Naive B cell (primary cell): ENCODE data around the gene IPPK. TPM values are rescaled to one million over a fixed set of nuclear protein-coding genes. Genes with fewer than 3 reads are reported as not detected.
"Not testable (repeated sequence)": the region's sequence is repeated elsewhere in the genome, so short reads cannot be mapped to it uniquely, and the experiment has no call there.

ENCODE experiments used
- ATAC-seq, 2 donors: fragments of 150-1000 bp; cut with Tn5 transposase; 2 replicates each; pipeline ENCODE4 v1.10.0; 2021; ENCODE audit warnings: low read depth in 2 of 2, mild to moderate bottlenecking in 2 of 2, moderate library complexity in 2 of 2
- DNase-seq: peaks from one replicate; pipeline ENCODE4 v3.0.0; 2022
- H3K27ac Mint-ChIP-seq, 6 donors: one replicate each; pipeline ENCODE4 v1.8.0; 2020 to 2022; ENCODE audit warnings: mild to moderate bottlenecking in 6 of 6, mixed read lengths in 6 of 6, moderate library complexity in 5 of 6, inconsistent platforms in 2 of 6
- H3K27me3 Mint-ChIP-seq, 3 donors: one replicate each; pipeline ENCODE4 v1.8.0; 2021 to 2022; ENCODE audit warnings: mixed read lengths in 3 of 3, mild to moderate bottlenecking in 1 of 3
- H3K36me3 Mint-ChIP-seq, 2 donors: one replicate each; pipeline ENCODE4 v1.8.0; 2020 to 2022; ENCODE audit warnings: mixed read lengths in 2 of 2, inconsistent platforms in 1 of 2, mild to moderate bottlenecking in 1 of 2
- H3K4me1 Mint-ChIP-seq, 3 donors: one replicate each; pipeline ENCODE4 v1.8.0; 2020 to 2022; ENCODE audit warnings: mixed read lengths in 3 of 3, inconsistent platforms in 1 of 3, mild to moderate bottlenecking in 1 of 3, moderate library complexity in 1 of 3
- H3K4me3 Mint-ChIP-seq, 8 donors: one replicate each; pipeline ENCODE4 v1.8.0; 2020 to 2022; ENCODE audit warnings: mild to moderate bottlenecking in 8 of 8, mixed read lengths in 8 of 8, moderate library complexity in 8 of 8, inconsistent platforms in 2 of 8
- H3K9me3 Mint-ChIP-seq, 7 donors: one replicate each; pipeline ENCODE4 v1.8.0; 2020 to 2022; ENCODE audit warnings: mixed read lengths in 7 of 7, mild to moderate bottlenecking in 5 of 7, inconsistent platforms in 2 of 7, moderate library complexity in 1 of 7
- polyA plus RNA-seq, 6 donors: library from polyadenylated mRNA; unstranded; fragments of 300-500 nt; fragmentation: Illumina TruSeq; gene quantifications; one replicate each; pipeline ENCODE4 v1.2.3, GENCODE V29; 2021; ENCODE audit warnings: low read depth in 6 of 6

The IPPK gene
- polyA plus RNA-seq, 6 donors from 2014 or later = 4.1 to 12.8 (median 6.1) TPM

- DNase-seq = no peak
- Mint-ChIP-seq H3K9me3 (peaks cover 0 to 4% (median 4%) of the 10 kb centered on the region in 7 donors), H3K27ac (no peak overlapping the region), H3K4me1 (peaks cover 0 to 2% (median 0%) of the 10 kb centered on the region in 3 donors), H3K36me3 (peaks cover 9 to 15% of the 10 kb centered on the region in 2 donors), H3K27me3 (no peaks in the 10 kb centered on the region), H3K4me3 (no peak overlapping the region)
- no peak for ATAC-seq
Measured at GRCh38 chr9:92598382-92598781, 71.5 kb downstream of the IPPK start.

GRCh38 chr9:92595930-92596329, 74.0 kb downstream of the IPPK start:
- Mint-ChIP-seq H3K9me3 (no peaks in the 10 kb centered on the region), H3K4me1 (no peaks in the 10 kb centered on the region), H3K27me3 (no peaks in the 10 kb centered on the region), H3K4me3 (no peak overlapping the region), H3K27ac (no peak overlapping the region), H3K36me3 (no peaks in the 10 kb centered on the region)
- no peak for DNase-seq
- no peak for ATAC-seq

GRCh38 chr9:92595075-92595474, 74.9 kb downstream of the IPPK start:
- H3K36me3 Mint-ChIP-seq, H3K27ac Mint-ChIP-seq, ATAC-seq, DNase-seq, H3K27me3 Mint-ChIP-seq, H3K4me3 Mint-ChIP-seq, H3K9me3 Mint-ChIP-seq, H3K4me1 Mint-ChIP-seq: not testable (repeated sequence)

- H3K9me3 Mint-ChIP-seq = no peaks in the 10 kb centered on the region
- no peaks in the 10 kb centered on the region for H3K4me1 Mint-ChIP-seq
- H3K4me3 Mint-ChIP-seq = no peak overlapping the region
- H3K36me3 Mint-ChIP-seq = no peaks in the 10 kb centered on the region
- no peak overlapping the region for H3K27ac Mint-ChIP-seq
- no peaks in the 10 kb centered on the region for H3K27me3 Mint-ChIP-seq
- ATAC-seq (no peak), DNase-seq (no peak)
Measured at GRCh38 chr9:92592946-92593861, 76.7 kb downstream of the IPPK start.

GRCh38 chr9:92592537-92592936, 77.4 kb downstream of the IPPK start:
- Mint-ChIP-seq H3K27me3 (no peaks in the 10 kb centered on the region), H3K4me1 (no peaks in the 10 kb centered on the region), H3K4me3 (no peak overlapping the region), H3K36me3 (no peaks in the 10 kb centered on the region), H3K27ac (no peak overlapping the region), H3K9me3 (peaks cover 0 to under 1% (median 0%) of the 10 kb centered on the region in 7 donors)
- DNase-seq (no peak), ATAC-seq (no peak)

GRCh38 chr9:92590377-92590776, 79.6 kb downstream of the IPPK start:
- DNase-seq (no peak), ATAC-seq (no peak)
- no peaks in the 10 kb centered on the region for H3K4me1 Mint-ChIP-seq
- H3K36me3 Mint-ChIP-seq = peaks cover 0 to 16% of the 10 kb centered on the region in 2 donors
- no peak overlapping the region for H3K27ac Mint-ChIP-seq
- H3K27me3 Mint-ChIP-seq = no peaks in the 10 kb centered on the region
- H3K9me3 Mint-ChIP-seq = peaks cover 3 to 17% (median 5%) of the 10 kb centered on the region in 7 donors
- no peak overlapping the region for H3K4me3 Mint-ChIP-seq

- DNase-seq (no peak), ATAC-seq (no peak)
- H3K36me3 Mint-ChIP-seq = peaks cover 0 to 16% of the 10 kb centered on the region in 2 donors
- H3K4me3 Mint-ChIP-seq = no peak overlapping the region
- H3K4me1 Mint-ChIP-seq = no peaks in the 10 kb centered on the region
- no peak overlapping the region for H3K27ac Mint-ChIP-seq
- H3K27me3 Mint-ChIP-seq = no peaks in the 10 kb centered on the region
- H3K9me3 Mint-ChIP-seq = peaks cover 3 to 17% (median 5%) of the 10 kb centered on the region in 7 donors
Measured at GRCh38 chr9:92589923-92590322, 80.0 kb downstream of the IPPK start.

GRCh38 chr9:92576175-92576574, 93.8 kb downstream of the IPPK start:
- Mint-ChIP-seq H3K4me1 (no peaks in the 10 kb centered on the region), H3K27ac (no peak overlapping the region), H3K27me3 (no peaks in the 10 kb centered on the region), H3K9me3 (peaks cover 0 to 23% (median 16%) of the 10 kb centered on the region in 7 donors), H3K36me3 (peaks cover 0 to 16% of the 10 kb centered on the region in 2 donors), H3K4me3 (no peak overlapping the region)
- no peak for DNase-seq
- ATAC-seq = no peak

GRCh38 chr9:92573612-92574011, 96.3 kb downstream of the IPPK start:
- Mint-ChIP-seq H3K9me3 (peaks cover 0 to 28% (median 17%) of the 10 kb centered on the region in 7 donors), H3K36me3 (peaks cover 0 to 16% of the 10 kb centered on the region in 2 donors)
- not testable (repeated sequence) for ATAC-seq, H3K4me3 Mint-ChIP-seq, DNase-seq, H3K27ac Mint-ChIP-seq, H3K27me3 Mint-ChIP-seq, H3K4me1 Mint-ChIP-seq

GRCh38 chr9:92571871-92572270, 98.1 kb downstream of the IPPK start:
- not testable (repeated sequence) for H3K27me3 Mint-ChIP-seq, ATAC-seq, H3K4me1 Mint-ChIP-seq, H3K4me3 Mint-ChIP-seq, H3K27ac Mint-ChIP-seq, DNase-seq
- Mint-ChIP-seq H3K36me3 (peaks cover 0 to 19% of the 10 kb centered on the region in 2 donors), H3K9me3 (peaks cover 0 to 31% (median 15%) of the 10 kb centered on the region in 7 donors)

- H3K9me3 Mint-ChIP-seq = peaks cover 9 to 30% (median 16%) of the 10 kb centered on the region in 7 donors
- ATAC-seq = no peak
- H3K36me3 Mint-ChIP-seq = peaks cover 6 to 16% of the 10 kb centered on the region in 2 donors
- H3K4me3 Mint-ChIP-seq = no peak overlapping the region
- no peaks in the 10 kb centered on the region for H3K4me1 Mint-ChIP-seq
- H3K27me3 Mint-ChIP-seq = no peaks in the 10 kb centered on the region
- H3K27ac Mint-ChIP-seq = no peak overlapping the region
- no peak for DNase-seq
Measured at GRCh38 chr9:92564982-92565381, 104.9 kb downstream of the IPPK start.

- ATAC-seq = no peak
- Mint-ChIP-seq H3K27ac (no peak overlapping the region), H3K4me3 (no peak overlapping the region), H3K9me3 (peaks cover 9 to 28% (median 16%) of the 10 kb centered on the region in 7 donors), H3K27me3 (no peaks in the 10 kb centered on the region), H3K4me1 (no peaks in the 10 kb centered on the region), H3K36me3 (peaks cover 6 to 16% of the 10 kb centered on the region in 2 donors)
- DNase-seq = no peak
Measured at GRCh38 chr9:92564504-92564903, 105.4 kb downstream of the IPPK start.
